ENCODE data around the gene ZBTB7B.

Gene ZBTB7B

DNA sequence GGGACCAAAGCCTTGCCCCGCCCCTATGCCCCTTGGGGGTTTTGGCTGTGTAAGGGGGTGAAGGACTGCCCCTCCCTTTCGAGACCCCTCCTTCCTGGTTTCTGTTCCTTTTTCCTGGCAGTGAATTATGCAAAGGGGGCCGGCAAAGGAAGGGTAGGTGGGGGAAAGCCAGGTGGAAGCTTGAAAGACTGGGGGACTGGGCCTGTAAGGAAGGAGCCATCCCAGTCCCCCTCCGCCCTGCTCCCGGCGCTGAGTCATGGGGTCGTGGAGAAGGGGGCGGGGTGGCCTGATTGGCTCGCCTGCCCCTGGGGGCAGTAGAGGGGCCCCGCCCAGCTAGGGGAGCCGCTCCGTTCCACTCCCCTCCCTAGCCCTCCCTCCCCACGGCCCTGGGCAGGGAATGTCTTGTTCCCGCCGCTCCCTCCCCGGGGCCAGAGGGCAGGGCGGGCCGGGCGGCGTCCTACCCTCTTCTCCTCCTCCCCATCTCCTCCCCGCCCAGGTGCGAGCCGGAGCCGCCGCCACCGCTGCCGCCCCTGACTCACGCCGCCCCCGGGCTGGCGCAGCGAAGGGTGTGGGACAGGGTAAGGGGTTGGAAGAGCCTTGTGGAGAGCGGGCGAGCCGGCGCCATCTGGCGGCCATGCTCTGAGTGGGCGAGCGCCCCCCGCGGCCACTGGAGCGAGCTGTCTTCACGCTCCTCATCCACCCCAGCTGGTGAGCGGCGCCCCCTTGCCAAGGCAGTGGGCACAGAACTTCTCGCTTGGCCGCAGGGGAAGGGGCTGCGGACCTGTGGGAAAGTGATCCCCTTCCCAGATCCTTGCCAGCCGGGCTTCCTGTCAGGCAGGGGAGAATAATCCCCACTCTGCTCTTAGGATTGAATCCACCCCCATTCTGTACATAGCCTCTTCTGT is 14.7 kb downstream of the ZBTB7B start:
- peak; percentile 97 for DNase-seq (ENCODE audit: low spot score)

DNA sequence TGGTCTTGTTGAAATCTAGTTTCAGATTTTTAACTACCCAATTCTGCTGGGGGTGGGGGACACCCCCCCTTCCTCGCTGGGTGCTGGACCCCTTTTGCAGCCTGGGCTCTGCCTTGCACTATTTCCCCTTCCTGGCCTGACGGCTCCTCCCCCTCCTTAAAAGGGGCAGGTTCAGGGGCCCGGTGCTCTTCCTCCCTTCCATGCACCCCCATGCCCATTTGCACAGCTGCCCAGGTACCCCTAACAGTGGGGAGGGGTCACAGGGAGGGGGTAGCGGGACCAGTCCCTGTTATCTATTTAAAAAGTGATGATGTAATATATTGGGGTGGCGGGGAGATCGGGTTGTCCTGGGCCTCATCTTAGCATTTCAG is 15.3 kb downstream of the ZBTB7B start:
- DNase-seq (ENCODE audit: low spot score), result no peak

DNA sequence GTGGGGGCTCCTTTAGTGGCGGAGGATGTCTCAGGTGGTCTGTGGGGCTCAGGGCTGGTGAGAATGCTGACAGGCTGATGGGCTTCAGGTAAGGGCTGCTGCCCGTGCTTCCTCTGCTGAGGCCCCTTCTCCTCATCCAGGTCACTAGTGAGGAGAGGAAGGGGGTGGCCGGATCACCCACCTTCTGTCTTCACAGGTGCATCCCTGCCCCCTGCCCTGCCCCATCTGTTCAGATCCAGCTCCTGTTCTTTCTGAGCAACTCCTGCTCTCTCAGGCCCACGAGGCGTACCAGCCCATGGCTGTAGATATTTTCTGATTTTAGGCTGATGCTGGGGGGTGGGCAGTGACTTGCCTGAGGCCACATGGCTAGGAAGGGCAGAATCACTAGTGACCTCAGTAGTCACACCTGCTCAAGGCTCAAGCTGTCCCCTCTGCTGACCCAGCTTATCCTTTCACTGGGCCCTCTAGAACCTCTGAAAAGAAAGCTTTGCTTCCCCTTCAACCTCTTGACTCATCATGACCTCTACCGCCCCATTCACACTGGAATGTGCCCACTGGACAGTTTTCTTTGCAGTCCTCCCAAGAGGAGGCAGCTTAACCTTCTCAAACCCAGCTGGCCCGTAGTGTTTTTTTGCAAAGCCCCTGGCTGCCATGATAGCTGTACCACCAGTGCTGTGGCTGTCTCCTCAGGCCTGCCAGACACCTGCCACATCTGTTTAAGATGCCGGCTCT is 16.2 kb downstream of the ZBTB7B start:
- DNase-seq (ENCODE audit: low spot score), result no peak

DNA sequence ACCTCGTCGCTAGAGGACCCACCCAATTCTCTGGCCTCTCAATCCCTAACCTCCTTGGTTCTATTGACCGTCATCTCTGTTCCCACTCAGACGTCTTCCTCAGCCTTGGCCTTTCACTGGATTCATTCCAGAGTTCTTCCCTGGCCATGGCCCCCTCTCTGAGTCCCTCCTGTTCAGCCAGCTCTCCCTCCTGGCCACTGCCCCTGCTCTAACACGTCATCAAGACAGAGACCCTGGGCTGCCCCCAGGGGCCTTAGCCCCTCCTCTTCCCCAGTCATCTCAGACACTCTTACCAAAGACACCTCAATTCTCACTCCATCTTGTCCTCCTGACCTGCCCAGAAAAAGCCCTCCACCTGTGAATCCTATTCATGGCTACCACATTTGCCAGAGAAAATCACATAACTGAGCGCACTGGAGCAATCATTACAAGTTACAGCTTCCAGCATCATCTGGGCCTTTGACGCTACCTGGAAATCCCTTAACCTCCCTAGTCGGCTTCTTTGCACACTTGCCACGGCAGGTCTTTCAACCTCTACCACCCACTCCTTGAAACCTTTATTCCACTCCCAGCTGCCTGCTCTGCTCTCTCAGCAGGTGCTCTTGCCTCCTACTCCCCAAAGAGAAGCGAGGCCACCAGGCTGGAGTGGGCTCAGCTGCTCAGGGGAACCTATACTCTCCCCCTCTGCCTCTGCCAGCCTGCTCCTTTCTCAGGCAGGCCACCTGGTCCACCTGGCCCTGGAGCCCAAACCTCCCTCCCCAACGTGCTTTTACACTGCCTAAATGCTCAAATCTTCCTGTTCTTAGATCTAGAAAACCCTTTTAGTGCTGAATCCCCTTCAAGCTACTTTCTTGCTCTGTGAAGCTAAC is 17.0 kb downstream of the ZBTB7B start:
- no peak for DNase-seq (ENCODE audit: low spot score)

DNA sequence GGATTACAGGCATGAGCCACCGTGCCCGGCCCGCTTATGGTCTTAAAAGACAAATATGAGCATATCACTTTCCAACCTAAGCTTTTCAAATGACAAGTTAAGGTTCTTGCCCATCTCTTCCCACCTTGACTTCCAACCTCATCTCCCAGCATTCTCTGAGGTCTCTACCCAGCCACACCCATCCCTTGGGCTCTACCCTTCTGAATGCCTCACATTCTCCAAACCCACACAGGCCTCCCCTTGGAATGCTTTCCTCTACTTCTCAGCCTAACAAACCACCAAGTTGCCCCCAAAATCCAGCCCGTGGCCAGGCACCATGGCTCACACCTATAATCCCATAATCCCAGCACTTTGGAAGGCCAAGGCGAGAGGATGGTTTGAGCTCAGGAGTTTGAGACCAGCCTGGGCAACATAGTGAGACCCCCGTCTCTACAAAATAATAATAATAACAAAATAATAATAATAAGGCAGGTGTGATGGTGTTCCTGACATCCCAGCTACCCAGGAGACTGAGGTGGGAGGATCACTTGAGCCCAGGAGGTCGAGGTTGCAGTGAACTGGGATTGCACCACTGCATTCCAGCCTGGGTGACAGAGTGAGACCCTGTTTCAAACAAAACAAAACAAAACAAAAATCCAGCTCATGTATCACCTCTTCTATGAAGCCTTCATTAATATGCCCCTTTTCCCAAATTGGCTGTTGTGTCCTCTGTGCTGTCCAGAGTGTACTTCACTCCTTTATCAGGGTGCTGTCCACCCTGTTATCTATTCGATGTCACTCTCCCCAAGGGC is 19.7 kb downstream of the ZBTB7B start:
- no peak for DNase-seq (ENCODE audit: low spot score)

DNA sequence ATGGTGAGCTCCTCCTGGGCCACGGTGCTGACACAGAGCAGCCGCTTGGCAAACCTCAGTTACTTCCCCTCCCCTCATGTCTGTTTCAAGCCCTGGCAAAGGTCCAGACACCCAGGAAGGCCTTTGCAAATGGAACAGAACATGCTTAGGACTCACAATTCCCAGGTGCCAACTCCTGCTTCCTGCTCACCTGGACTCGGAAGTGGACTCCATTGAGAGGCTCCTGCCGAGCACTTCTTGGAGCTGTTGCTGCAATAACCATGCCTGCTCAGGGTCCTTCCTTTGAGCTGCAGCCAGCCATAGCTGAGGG is 20.3 kb downstream of the ZBTB7B start:
- no peak for DNase-seq (ENCODE audit: low spot score)

DNA sequence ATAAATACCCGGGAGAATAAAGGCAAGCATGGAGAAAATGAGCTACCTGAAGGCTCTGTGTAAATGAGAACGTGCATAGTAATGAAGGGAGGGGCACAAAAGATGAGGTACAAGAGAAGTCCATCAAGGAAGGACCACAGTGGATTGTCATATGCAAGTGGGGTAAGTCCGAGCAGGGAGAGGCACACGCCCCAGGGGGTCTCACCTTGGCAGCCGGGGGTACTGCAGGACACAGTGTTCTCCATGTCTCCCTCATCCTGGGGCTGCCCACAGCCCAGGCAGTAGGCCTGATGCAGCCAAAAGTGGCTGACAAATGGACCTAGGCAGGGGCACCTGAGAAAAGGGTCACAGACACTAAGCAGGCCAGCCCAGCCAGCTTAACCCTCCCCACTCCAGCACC is 21.0 kb downstream of the ZBTB7B start:
- no peak for DNase-seq (ENCODE audit: low spot score)

DNA sequence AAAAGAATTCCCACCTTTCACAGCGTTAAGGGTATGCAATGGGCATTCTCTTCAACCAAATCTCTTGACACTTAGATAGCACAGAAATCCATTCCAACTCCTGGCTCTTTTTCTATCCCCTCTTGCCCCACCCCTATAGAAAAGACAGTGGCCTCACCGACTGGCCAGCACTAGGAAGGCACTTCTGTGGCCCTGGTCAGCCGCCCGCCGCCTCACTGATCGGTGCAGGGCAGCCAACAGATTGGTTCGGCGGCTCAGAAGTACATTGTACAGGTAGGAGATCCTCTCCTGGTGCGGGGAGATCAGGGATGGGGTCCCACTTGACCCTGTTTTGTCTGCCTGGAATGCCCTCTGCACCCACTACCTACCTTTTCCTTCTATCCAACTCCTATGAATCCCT is 21.7 kb downstream of the ZBTB7B start:
- DNase-seq (ENCODE audit: low spot score), result no peak

DNA sequence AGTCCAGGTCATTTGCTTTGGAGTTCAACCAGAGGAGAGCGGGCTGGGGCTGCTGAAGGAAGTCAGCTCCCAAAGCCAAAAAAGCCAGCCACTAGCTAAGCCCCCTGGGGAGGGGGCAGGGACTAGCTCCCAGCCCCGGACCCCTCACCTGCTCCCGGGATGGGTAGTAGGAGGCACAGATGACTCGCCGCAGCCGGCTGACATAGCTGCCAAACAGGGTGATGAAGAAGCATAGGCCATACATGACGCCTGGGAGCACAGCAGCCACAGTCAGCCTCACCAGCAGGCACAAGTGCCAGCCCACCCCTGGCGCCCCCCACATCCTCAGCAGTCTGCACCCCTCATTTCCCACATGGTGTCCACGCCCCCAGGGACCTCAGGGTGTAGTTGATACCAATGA is 23.6 kb downstream of the ZBTB7B start:
- DNase-seq (ENCODE audit: low spot score), result no peak

DNA sequence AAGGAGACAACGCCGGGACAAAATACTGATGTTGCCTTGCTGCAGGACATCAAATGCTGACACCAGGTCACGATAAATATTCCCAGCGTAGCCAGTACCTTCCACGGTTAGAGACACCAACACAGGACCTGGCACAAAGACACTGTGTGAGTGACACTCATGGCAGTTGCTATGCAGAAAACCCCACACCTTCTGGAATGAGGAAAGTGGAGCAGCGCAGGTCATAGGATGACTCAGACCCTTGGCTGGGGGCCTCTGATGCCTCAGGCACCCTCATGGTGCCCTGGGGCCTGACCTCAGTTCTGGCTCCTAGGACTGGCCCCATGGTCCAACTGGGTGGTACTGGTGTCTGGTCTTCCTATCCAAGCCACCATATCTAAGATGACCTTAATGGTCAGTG is 24.0 kb downstream of the ZBTB7B start:
- no peak for DNase-seq (ENCODE audit: low spot score)

DNA sequence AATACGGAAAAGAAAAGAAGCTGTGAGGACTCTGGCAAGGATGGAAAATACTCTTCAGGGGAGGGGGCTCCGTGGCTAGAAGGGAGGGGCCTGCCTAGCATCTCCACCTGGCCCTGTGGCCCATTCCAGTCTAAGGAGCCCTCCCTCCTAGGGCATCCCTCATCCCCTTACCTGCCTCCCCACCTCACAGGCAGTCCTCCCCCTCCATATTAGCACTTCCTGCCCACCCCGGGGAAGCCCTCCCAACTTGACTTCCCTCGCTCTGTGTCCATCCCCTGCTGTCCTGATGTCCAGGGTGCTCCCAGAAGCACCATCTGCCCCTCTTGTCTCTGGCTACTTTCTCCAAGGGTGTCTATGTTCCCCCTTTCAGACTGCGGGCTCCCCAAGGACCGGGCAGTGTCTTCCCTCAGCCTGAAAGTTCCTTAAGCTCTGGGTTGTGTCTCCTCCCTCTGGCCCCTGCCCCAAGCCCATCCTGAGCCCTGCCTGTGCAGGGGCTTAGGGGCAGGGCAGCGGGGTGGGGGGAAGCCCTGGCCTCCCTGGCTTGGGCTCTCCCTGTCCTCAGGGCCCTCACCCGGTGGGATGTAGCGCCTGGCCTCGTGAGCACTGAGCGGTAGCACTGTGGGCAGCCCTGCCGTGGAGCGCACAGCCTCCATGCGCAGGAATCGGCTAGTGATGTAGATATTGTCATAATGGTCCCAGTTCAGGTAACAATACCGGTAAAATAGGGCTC is 27.1 kb downstream of the ZBTB7B start:
- no peak for DNase-seq (ENCODE audit: low spot score)

DNA sequence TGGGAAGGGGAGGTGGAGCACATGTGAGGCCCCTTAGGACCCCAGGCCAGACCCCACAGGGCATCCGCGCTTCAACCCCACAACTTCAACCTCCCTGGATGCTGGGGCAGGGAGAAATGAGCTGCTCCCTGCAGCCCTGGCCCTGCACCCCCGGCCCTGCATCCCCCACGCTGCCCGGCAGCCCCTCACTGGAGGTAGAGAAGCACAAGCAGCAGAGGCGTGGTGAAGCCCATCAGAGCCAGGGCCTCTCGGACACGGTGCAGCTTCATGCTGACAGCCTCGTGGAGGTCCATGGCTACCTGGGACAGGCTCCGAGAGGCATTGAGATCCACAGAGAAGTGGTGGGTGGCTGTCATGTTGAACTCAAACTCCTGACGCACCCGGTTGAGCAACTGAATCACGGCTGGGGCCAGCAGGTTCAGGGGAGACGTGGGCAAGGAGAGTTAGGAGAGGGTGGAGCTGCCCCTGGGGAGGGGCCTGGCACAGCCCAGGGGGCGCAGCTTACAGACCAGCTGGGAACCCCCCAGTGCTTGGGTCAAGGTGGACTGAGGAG is 27.7 kb downstream of the ZBTB7B start:
- DNase-seq (ENCODE audit: low spot score), result no peak

DNA sequence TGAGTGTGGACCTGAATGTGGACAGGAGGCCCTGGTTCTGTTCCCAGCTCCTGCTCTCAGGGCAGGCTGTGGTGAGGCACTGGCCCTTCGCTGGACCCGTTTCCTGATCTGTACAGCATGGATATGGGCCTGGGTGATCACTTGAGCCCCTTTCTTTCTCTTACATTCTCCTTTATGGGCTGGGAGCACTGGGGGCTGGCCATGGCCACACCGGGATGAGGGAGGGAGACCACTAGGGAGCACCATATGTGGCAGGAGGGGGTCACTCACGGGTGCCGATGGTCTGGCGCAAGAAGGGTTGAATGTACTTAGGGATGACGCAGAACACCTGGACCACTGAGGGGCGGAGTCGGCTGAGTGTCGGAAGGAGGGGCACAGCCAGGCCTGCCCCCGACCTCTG is 28.3 kb downstream of the ZBTB7B start:
- DNase-seq (ENCODE audit: low spot score), result no peak

DNA sequence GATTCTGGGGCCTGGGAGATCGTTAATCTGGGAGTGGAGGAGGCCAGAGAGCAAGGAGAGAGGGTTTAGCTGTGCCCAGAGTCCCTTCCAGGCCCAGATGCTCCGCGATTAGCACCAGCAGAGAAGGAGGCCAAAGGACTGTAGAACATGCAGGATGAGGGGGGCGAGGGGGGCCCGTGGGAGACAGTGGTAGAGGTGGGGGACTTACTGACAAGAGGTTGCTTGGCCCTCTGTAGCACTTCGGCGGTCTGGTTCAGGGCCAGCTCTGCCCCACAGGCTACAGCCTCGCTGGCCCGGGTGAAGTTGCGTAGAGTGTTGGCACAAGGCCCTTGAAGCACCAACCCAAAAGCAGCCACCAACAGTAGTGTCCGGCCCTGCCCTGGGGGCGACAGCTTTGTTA is 30.3 kb downstream of the ZBTB7B start:
- DNase-seq (ENCODE audit: low spot score), result no peak

DNA sequence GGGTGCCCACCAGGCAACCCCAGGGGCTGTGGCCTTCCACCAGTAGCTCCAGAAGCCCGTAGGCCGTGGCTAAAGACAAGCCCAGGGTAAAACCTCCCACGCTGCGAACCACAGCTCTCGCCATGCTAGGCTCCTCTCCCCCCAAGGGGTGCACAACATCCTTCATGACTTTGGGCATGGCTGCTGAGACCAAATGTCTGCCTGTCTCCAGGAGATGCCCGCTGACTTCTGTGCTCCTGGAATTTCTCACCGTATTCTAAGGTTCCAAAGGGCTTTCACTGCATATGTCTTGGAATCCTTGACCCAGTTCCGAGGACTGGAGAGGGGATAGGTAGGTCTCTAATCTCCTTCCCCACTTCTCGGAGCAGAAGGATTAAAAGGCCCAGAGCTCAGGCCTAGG is 30.9 kb downstream of the ZBTB7B start, which contains the start of the genes DCST1 and DCST2:
DCST1 (plus strand) TSS at position 301 of the 400 bp plus-strand sequence. CDS start 213 bp downstream, outside the sequence.
DCST2 (minus strand) TSS at position 258 of the 400 bp plus-strand sequence; CDS start at position 178, 80 bp downstream.
- DNase-seq (ENCODE audit: low spot score), result no peak

DNA sequence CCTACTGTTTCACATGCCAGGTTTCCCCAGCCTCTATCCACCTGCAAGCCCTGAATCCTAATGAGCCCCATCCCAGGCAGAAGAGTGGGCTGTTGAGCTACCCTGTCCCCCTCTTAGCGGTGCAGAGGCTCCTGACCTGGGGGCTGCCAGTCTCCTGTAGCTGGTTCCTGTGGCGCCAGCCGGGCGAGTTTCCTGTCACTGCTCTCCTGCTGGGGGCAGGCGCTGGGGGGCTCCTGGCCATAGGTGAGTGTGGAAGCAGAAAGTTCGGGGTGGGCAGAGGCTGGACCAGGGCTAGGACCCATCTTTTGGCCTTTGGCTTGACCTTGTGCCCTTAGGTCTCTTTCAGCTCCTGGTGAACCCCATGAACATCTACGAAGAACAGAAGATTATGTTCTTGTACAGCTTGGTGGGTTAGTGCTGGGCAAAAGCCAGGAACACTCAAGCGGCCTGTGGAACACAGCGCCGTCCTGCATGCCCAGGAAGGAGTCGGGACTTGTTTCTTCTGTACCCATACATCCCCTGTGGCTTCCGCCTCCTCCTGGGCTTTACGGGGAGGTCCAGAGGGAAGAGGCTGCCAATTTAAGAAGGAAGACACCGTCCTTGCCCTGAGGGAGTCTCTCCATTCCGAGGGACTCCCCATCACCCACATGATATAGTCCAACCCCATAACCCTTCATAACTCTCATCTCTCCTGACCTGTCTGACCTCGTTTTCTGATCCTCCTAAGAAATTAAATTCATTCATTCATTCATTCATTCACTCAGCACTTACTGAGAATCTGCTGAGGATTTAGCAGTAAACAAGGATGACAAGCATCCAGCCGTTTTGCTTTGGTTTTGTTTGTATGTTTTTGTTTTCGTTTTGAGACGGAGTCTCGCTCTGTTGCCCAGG is 32.0 kb downstream of the ZBTB7B start:
- DNase-seq (ENCODE audit: low spot score), result no peak

DNA sequence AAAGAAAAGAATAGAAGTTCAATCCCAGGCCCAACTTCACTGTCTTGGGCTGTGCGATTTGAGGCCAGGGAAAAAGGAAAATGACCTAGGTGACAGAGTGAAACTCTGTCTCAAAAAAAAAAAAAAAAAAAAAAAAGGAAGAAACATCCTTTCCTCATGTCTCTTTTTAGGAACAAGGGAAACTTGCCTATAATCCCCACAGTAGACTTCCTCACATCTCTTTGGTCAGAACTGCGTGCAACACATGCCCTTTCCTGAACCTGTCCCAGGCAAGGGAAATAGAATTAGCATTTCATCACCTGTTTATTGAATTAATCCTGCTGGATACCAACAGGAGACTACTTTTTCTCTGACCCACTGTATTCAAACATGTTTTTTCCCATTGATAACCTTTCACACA is 33.3 kb downstream of the ZBTB7B start:
- DNase-seq (ENCODE audit: low spot score), result no peak

DNA sequence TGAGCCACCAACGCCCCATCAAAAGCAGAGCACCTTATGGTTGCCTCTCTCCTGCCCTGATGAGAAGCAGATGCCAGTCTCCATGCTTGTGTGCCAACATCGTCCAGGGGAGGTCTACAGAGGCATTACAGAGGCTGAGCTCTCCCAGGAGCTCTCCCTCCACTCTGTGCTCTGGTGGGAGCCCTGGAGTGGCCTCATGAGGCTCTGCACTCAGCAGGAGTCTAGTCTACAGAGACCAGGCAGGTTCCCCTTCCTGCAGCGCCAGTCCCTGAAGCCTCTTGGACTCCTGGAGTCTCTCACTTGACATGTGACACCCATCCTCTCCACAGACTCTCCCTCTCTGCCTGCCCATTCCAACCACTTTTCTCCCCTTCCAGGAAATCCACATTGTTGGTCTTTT is 34.4 kb downstream of the ZBTB7B start:
- DNase-seq (ENCODE audit: low spot score), result no peak

DNA sequence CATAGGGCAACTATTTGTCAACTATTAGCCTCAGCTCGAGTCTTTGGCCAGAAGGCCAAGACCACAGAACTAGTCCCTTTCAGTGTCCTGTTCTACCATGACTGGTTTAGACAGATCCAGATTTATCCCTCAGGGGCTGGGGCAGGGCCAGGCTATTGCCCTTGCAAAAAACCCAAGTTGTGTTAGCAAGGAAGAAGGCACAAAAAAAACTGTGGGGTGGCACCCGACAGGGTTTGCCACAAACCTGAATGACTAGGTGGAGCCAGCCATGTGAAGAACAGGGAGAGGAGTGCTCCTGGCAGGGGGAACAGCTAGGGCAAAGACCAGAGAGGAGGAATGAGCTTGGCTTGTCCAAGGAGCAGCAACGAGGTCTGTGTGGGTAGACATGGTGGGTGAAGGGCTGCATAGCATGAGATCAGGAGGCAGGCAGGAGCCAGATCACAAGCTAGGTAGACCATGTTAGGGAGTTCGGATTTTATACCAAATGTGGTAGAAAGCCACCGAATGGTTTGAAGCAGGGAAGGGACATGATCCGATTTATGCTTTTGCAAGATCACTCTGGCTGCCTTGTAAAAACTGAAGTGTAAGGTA is 35.3 kb downstream of the ZBTB7B start:
- DNase-seq (ENCODE audit: low spot score), result no peak

Data from D341Med (cell line).